HCT116 (cell line): Measurements from ENCODE around the gene COBLL1. TPM values are rescaled to one million over a fixed set of nuclear protein-coding genes. Genes with fewer than 3 reads are reported as not detected.

Source experiments
- ATAC-seq: fragments of 200-7000 bp; cut with Tn5 transposase; 2 replicates; pipeline ENCODE4 v1.9.1; 2020; ENCODE audit warnings: mild to moderate bottlenecking, moderate library complexity
- BruUV-seq: library from RNA; stranded (reverse); fragments of 400-500 nt; replicated peaks from 2 replicates; lab custom pipeline; 2021; lab: Mats Ljungman, UMichigan
- CTCF ChIA-PET: fragments of 300-600 bp; sonication (Branson Sonifier 250); formaldehyde crosslinking; loops from one replicate; lab custom pipeline; 2021; ENCODE audit warnings: antibody characterized with exemption; lab: Charles Lee
- POLR2A ChIA-PET: fragments of 300-600, 350-600 bp; sonication (Branson Sonifier 250); formaldehyde crosslinking; loops from one replicate; lab custom pipeline; 2021; ENCODE audit warnings: antibody characterized with exemption; lab: Charles Lee
- RAD21 ChIA-PET, 2 experiments: fragments of 300-600 bp; sonication (Branson Sonifier 250); formaldehyde crosslinking; loops; one replicate each; lab custom pipeline; 2023; ENCODE audit warnings: low total read pairs in 2 of 2; ENCODE audit not compliant: uncharacterized antibody in 2 of 2, unreplicated experiment in 2 of 2, low non-redundant PET in 1 of 2; lab: Charles Lee
- DNase-seq: peaks from one replicate; pipeline ENCODE4 v3.0.0-alpha.2; 2010; ENCODE audit warnings: low read depth, low spot score
- H2AFZ ChIP-seq: fragments of 200-600 bp; shearing (Covaris generic), sonication (generic); 2 replicates; pipeline ENCODE4 v1.6.1; 2017; ENCODE audit warnings: low read depth, mixed run types, mixed read lengths, antibody characterized with exemption, low read length; ENCODE audit not compliant: poor library complexity, severe bottlenecking
- H3K27ac ChIP-seq: 2 replicates; pipeline ENCODE4 v1.5.1; 2012; ENCODE audit warnings: low read depth, low read length
- H3K27me3 ChIP-seq: fragments of 200-600 bp; sonication (generic); 2 replicates; pipeline ENCODE4 v1.6.1; 2016; ENCODE audit warnings: mixed run types, low read length, mixed read lengths; ENCODE audit not compliant: insufficient read depth
- H3K36me3 ChIP-seq, 2 experiments: fragments of 200-500 bp in 1 of 2; fragments of 200-600 bp in 1 of 2; sonication (Bioruptor generic) in 1 of 2; sonication (generic) in 1 of 2; 2 replicates each; pipeline versions ENCODE4 v1.5.1 to v1.6.1; 2014 to 2016; ENCODE audit warnings: low read length in 2 of 2, inconsistent platforms in 1 of 2, mixed read lengths in 1 of 2, mixed run types in 1 of 2; ENCODE audit not compliant: insufficient read depth in 2 of 2, control insufficient read depth in 1 of 2
- H3K4me1 ChIP-seq, 2 experiments: fragments of 200-600 bp in 1 of 2; sonication (generic) in 1 of 2; 2 replicates each; pipeline versions ENCODE4 v1.5.1 to v1.6.1; 2012 to 2017; ENCODE audit warnings: low read length in 2 of 2, inconsistent platforms in 1 of 2, mild to moderate bottlenecking in 1 of 2, mixed read lengths in 1 of 2, mixed run types in 1 of 2, moderate library complexity in 1 of 2; ENCODE audit not compliant: insufficient read depth in 2 of 2, control insufficient read depth in 1 of 2
- H3K4me2 ChIP-seq: fragments of 200-600 bp; sonication (generic); 2 replicates; pipeline ENCODE4 v1.6.1; 2017; ENCODE audit warnings: mixed run types, low read length, mixed read lengths
- H3K4me3 ChIP-seq, 2 experiments: fragments of 200-600 bp in 1 of 2; sonication (generic) in 1 of 2; replicated peaks in 1 of 2; 2 replicates each; pipeline ENCODE4 v1.5.1; 2011 to 2016; ENCODE audit warnings: low read length in 2 of 2, control low read depth in 1 of 2, low read depth in 1 of 2, mild to moderate bottlenecking in 1 of 2, mixed read lengths in 1 of 2, mixed run types in 1 of 2
- H3K79me2 ChIP-seq: fragments of 200-600 bp; sonication (generic); 2 replicates; pipeline ENCODE4 v1.6.1; 2017; ENCODE audit warnings: mild to moderate bottlenecking, mixed run types, low read length, moderate library complexity, mixed read lengths; ENCODE audit not compliant: insufficient read depth
- H3K9ac ChIP-seq: fragments of 200-600 bp; sonication (generic); 2 replicates; pipeline ENCODE4 v1.6.1; 2016; ENCODE audit warnings: low read length, mixed read lengths
- H3K9me2 ChIP-seq: fragments of 200-600 bp; sonication (generic), shearing (Covaris generic); 2 replicates; pipeline ENCODE4 v1.6.1; 2017; ENCODE audit warnings: mixed run types, mild to moderate bottlenecking, moderate library complexity; ENCODE audit not compliant: insufficient read depth
- H3K9me3 ChIP-seq, 2 experiments: fragments of 200-500 bp in 1 of 2; fragments of 200-600 bp in 1 of 2; sonication (Bioruptor generic) in 1 of 2; sonication (generic) in 1 of 2; 2 replicates each; pipeline ENCODE4 v1.6.1; 2014 to 2017; ENCODE audit warnings: low read length in 2 of 2, mixed read lengths in 2 of 2, inconsistent platforms in 1 of 2, low read depth in 1 of 2, mild to moderate bottlenecking in 1 of 2, mixed run types in 1 of 2, moderate library complexity in 1 of 2; ENCODE audit not compliant: control insufficient read depth in 1 of 2, insufficient read depth in 1 of 2
- H4K20me1 ChIP-seq: fragments of 200-600 bp; sonication (generic), shearing (Covaris generic); 2 replicates; pipeline ENCODE4 v1.6.1; 2017; ENCODE audit warnings: mixed run types, mild to moderate bottlenecking, moderate library complexity; ENCODE audit not compliant: insufficient read depth
- ATF3 ChIP-seq: IDR thresholded peaks from 2 replicates; pipeline ENCODE4 v1.6.1; 2012
- CBX3 ChIP-seq: IDR thresholded peaks from 2 replicates; pipeline ENCODE4 v1.6.1; 2012; ENCODE audit warnings: low read depth
- CEBPB ChIP-seq: IDR thresholded peaks from 2 replicates; pipeline ENCODE4 v1.6.1; 2012; ENCODE audit warnings: low read depth
- CTCF ChIP-seq, 3 experiments: fragments of 200-600 bp in 1 of 3; sonication (generic) in 1 of 3; IDR thresholded peaks in 2 of 3; conservative IDR thresholded peaks in 1 of 3; 2 replicates each; pipeline ENCODE4 v1.5.1; 2012 to 2017; ENCODE audit warnings: low read depth in 2 of 3, low read length in 2 of 3, antibody characterized with exemption in 1 of 3, borderline replicate concordance in 1 of 3, control low read depth in 1 of 3, mild to moderate bottlenecking in 1 of 3, mixed read lengths in 1 of 3, mixed run types in 1 of 3, moderate library complexity in 1 of 3; ENCODE audit not compliant: insufficient read depth in 1 of 3
- ELF1 ChIP-seq: IDR thresholded peaks from 2 replicates; pipeline ENCODE4 v1.6.1; 2012; ENCODE audit warnings: low read depth, borderline replicate concordance
- EZH2 ChIP-seq: fragments of 200-600 bp; sonication (generic); IDR thresholded peaks from 2 replicates; pipeline ENCODE4 v1.6.1; 2017; ENCODE audit warnings: antibody characterized with exemption, mixed run types
- EZH2phosphoT487 ChIP-seq: fragments of 200-600 bp; IDR thresholded peaks from 2 replicates; pipeline ENCODE4 v1.6.1; 2018; ENCODE audit warnings: antibody characterized with exemption, borderline replicate concordance
- JUND ChIP-seq: IDR thresholded peaks from 2 replicates; pipeline ENCODE4 v1.6.1; 2012
- POLR2A ChIP-seq: IDR thresholded peaks from 2 replicates; pipeline ENCODE4 v1.7.0; 2011; ENCODE audit warnings: borderline replicate concordance; ENCODE audit not compliant: insufficient read depth, insufficient read length; ENCODE audit errors: extremely low read depth
- RAD21 ChIP-seq: IDR thresholded peaks from 2 replicates; pipeline ENCODE4 v1.6.1; 2012; ENCODE audit warnings: low read depth, mild to moderate bottlenecking
- REST ChIP-seq: IDR thresholded peaks from 2 replicates; pipeline ENCODE4 v1.6.1; 2012; ENCODE audit warnings: low read depth
- SIN3A ChIP-seq: IDR thresholded peaks from 2 replicates; pipeline ENCODE4 v1.6.1; 2012; ENCODE audit warnings: low read depth
- SP1 ChIP-seq: IDR thresholded peaks from 2 replicates; pipeline ENCODE4 v1.6.1; 2012; ENCODE audit warnings: low read depth
- TCF7L2 ChIP-seq: IDR thresholded peaks from 2 replicates; pipeline ENCODE4 v1.7.0; 2011; ENCODE audit warnings: borderline replicate concordance, inconsistent platforms; ENCODE audit not compliant: insufficient read depth, insufficient read length; ENCODE audit errors: extremely low read depth
- YY1 ChIP-seq: IDR thresholded peaks from 2 replicates; pipeline ENCODE4 v1.6.1; 2011; ENCODE audit warnings: low read length, low read depth, moderate library complexity, mild to moderate bottlenecking; ENCODE audit not compliant: insufficient replicate concordance; ENCODE audit errors: extremely low read depth
- ZBTB33 ChIP-seq: IDR thresholded peaks from 2 replicates; pipeline ENCODE4 v1.6.1; 2011; ENCODE audit warnings: mild to moderate bottlenecking, low read length, moderate library complexity; ENCODE audit not compliant: insufficient replicate concordance; ENCODE audit errors: extremely low read depth
- ZFX ChIP-seq: fragments of 450-650 bp; IDR thresholded peaks from 2 replicates; pipeline ENCODE4 v1.6.1; 2017
- ZNF274 ChIP-seq: fragments of 200-500 bp; sonication (Bioruptor generic); IDR thresholded peaks from 2 replicates; pipeline ENCODE4 v1.6.1; 2014; ENCODE audit warnings: mild to moderate bottlenecking, low read depth, low read length, inconsistent platforms
- intact Hi-C: fragments of 100-400 bp; cut with micrococcal nuclease; formaldehyde crosslinking; loops from 2 replicates; pipeline ENCODE4 v1.10.0; 2022
- total RNA-seq: library from RNA; stranded (reverse); gene quantifications from one replicate; pipeline ENCODE4 v1.2.1, GENCODE V29; 2021; ENCODE audit not compliant: unreplicated experiment

Gene COBLL1
- total RNA-seq, 1 experiment from 2014 or later, result 3.6 TPM

GRCh38 chr2:164761737-164762460 lies 79.7 kb downstream of the COBLL1 start:
- Histone ChIP-seq H3K4me1 (peaks cover 3 to 6% of the 10 kb centered on the region in 2 experiments; a peak in 3 of 4 replicates), H3K36me3 (no peaks in the 10 kb centered on the region), H3K27ac (no peak overlapping the region), H3K9ac (no peak overlapping the region), H3K79me2 (no peaks in the 10 kb centered on the region), H3K4me3 (no peak overlapping the region), H3K27me3 (no peaks in the 10 kb centered on the region), H3K9me2 (no peaks in the 10 kb centered on the region), H4K20me1 (no peaks in the 10 kb centered on the region), H2AFZ (no peak overlapping the region), H3K9me3 (no peaks in the 10 kb centered on the region), H3K4me2 (no peak overlapping the region)
- ATAC-seq, result no peak
- CTCF ChIA-PET, result interaction anchor here (0.5 kb wide), 1 partner anchor 8 kb away, joined by 3 read pairs; no protein-coding TSS in a partner anchor
- BruUV-seq, result no TSS peak
- RAD21 ChIA-PET, result no interaction called here
- DNase-seq, result no peak
- intact Hi-C loops, result loop anchor here (2.0 kb wide), 1 partner anchor 57 kb away; no protein-coding TSS in a partner anchor
- TF ChIP-seq POLR2A (no peak), CBX3 (no peak), ATF3 (no peak), CTCF (IDR thresholded peaks at IDR 0.05 in 2 of 3, conservative IDR thresholded peaks at IDR 0.05 in 1 of 3; ENCODE audit: borderline replicate concordance in 1 of 3, insufficient read depth in 1 of 3, low read depth in 2 of 3, low read length in 2 of 3) (no peak), EZH2 (no peak), RAD21 (no peak), REST (no peak), ZNF274 (no peak), JUND (no peak), SP1 (no peak), ELF1 (no peak), ZBTB33 (no peak), TCF7L2 (no peak), CEBPB (no peak), SIN3A (no peak), YY1 (no peak), EZH2phosphoT487 (no peak), ZFX (no peak)
- POLR2A ChIA-PET, result no interaction called here
